Measurements from ENCODE around the gene ZNF48.

ZNF48 gene

GRCh38 chr16:30418350-30419181 lies 23.3 kb downstream of the ZNF48 start:
- Histone ChIP-seq H3K36me3 (ENCODE audit: control insufficient read depth in 2 of 2, insufficient read depth in 2 of 2, low read length in 2 of 2) (peaks cover 20 to 22% of the 10 kb centered on the region in 2 donors), H3K4me3 (ENCODE audit: low read length in 2 of 2) (peak overlapping the region; percentile 70 to 73), H3K9ac (ENCODE audit: low read depth in 1 of 2, low read length in 2 of 2) (peak overlapping the region; percentile 72 to 82), H3K9me3 (ENCODE audit: control insufficient read depth in 2 of 2, low read length in 2 of 2) (no peaks in the 10 kb centered on the region), H3K27me3 (ENCODE audit: control insufficient read depth in 2 of 2, insufficient read depth in 2 of 2, low read length in 2 of 2) (no peaks in the 10 kb centered on the region), H3K27ac (ENCODE audit: low read depth in 2 of 2, low read length in 2 of 2) (peak overlapping the region; percentile 88 to 90), H3K4me1 (ENCODE audit: control insufficient read depth in 2 of 2, insufficient read depth in 2 of 2, low read length in 2 of 2) (peaks cover 9 to 15% of the 10 kb centered on the region in 2 donors)

GRCh38 chr16:30421010-30421409 lies 25.8 kb downstream of the ZNF48 start:
- H3K4me3 ChIP-seq (ENCODE audit: low read length in 2 of 2) = no peak overlapping the region
- no peak overlapping the region for H3K27ac ChIP-seq (ENCODE audit: low read depth in 2 of 2, low read length in 2 of 2)
- no peak overlapping the region for H3K9ac ChIP-seq (ENCODE audit: low read depth in 1 of 2, low read length in 2 of 2)
- no peaks in the 10 kb centered on the region for H3K27me3 ChIP-seq (ENCODE audit: control insufficient read depth in 2 of 2, insufficient read depth in 2 of 2, low read length in 2 of 2)
- peaks cover 9 to 15% of the 10 kb centered on the region in 2 donors for H3K4me1 ChIP-seq (ENCODE audit: control insufficient read depth in 2 of 2, insufficient read depth in 2 of 2, low read length in 2 of 2)
- no peaks in the 10 kb centered on the region for H3K9me3 ChIP-seq (ENCODE audit: control insufficient read depth in 2 of 2, low read length in 2 of 2)
- peaks cover 28 to 35% of the 10 kb centered on the region in 2 donors for H3K36me3 ChIP-seq (ENCODE audit: control insufficient read depth in 2 of 2, insufficient read depth in 2 of 2, low read length in 2 of 2)

- H3K27me3 ChIP-seq (ENCODE audit: control insufficient read depth in 2 of 2, insufficient read depth in 2 of 2, low read length in 2 of 2) = no peaks in the 10 kb centered on the region
- H3K4me1 ChIP-seq (ENCODE audit: control insufficient read depth in 2 of 2, insufficient read depth in 2 of 2, low read length in 2 of 2) = peaks cover 16 to 18% of the 10 kb centered on the region in 2 donors
- peaks cover 11 to 29% of the 10 kb centered on the region in 2 donors for H3K36me3 ChIP-seq (ENCODE audit: control insufficient read depth in 2 of 2, insufficient read depth in 2 of 2, low read length in 2 of 2)
- no peak overlapping the region for H3K4me3 ChIP-seq (ENCODE audit: low read length in 2 of 2)
- no peak overlapping the region for H3K27ac ChIP-seq (ENCODE audit: low read depth in 2 of 2, low read length in 2 of 2)
- H3K9me3 ChIP-seq (ENCODE audit: control insufficient read depth in 2 of 2, low read length in 2 of 2) = no peaks in the 10 kb centered on the region
- no peak overlapping the region for H3K9ac ChIP-seq (ENCODE audit: low read depth in 1 of 2, low read length in 2 of 2)
Observed at GRCh38 chr16:30428055-30428454, 32.8 kb downstream of the ZNF48 start.

- peak overlapping the region; percentile 74 to 90 for H3K4me3 ChIP-seq (ENCODE audit: low read length in 2 of 2)
- peaks cover 16 to 18% of the 10 kb centered on the region in 2 donors for H3K4me1 ChIP-seq (ENCODE audit: control insufficient read depth in 2 of 2, insufficient read depth in 2 of 2, low read length in 2 of 2)
- no peaks in the 10 kb centered on the region for H3K9me3 ChIP-seq (ENCODE audit: control insufficient read depth in 2 of 2, low read length in 2 of 2)
- H3K27ac ChIP-seq (ENCODE audit: low read depth in 2 of 2, low read length in 2 of 2) = peak overlapping the region; percentile 87 to 91
- H3K27me3 ChIP-seq (ENCODE audit: control insufficient read depth in 2 of 2, insufficient read depth in 2 of 2, low read length in 2 of 2) = no peaks in the 10 kb centered on the region
- H3K9ac ChIP-seq (ENCODE audit: low read depth in 1 of 2, low read length in 2 of 2) = peak overlapping the region; percentile 81 to 83
- H3K36me3 ChIP-seq (ENCODE audit: control insufficient read depth in 2 of 2, insufficient read depth in 2 of 2, low read length in 2 of 2) = peaks cover 3 to 18% of the 10 kb centered on the region in 2 donors
Observed at GRCh38 chr16:30429418-30429677, 34.1 kb downstream of the ZNF48 start.

- Histone ChIP-seq H3K36me3 (ENCODE audit: control insufficient read depth in 2 of 2, insufficient read depth in 2 of 2, low read length in 2 of 2) (peaks cover 2 to 13% of the 10 kb centered on the region in 2 donors), H3K9ac (ENCODE audit: low read depth in 1 of 2, low read length in 2 of 2) (peak within 1 kb of the TSS; percentile 81 to 83), H3K27ac (ENCODE audit: low read depth in 2 of 2, low read length in 2 of 2) (peak within 1 kb of the TSS; percentile 87 to 91), H3K4me3 (ENCODE audit: low read length in 2 of 2) (peak within 1 kb of the TSS; percentile 74 to 90), H3K27me3 (ENCODE audit: control insufficient read depth in 2 of 2, insufficient read depth in 2 of 2, low read length in 2 of 2) (no peaks in the 10 kb centered on the region), H3K4me1 (ENCODE audit: control insufficient read depth in 2 of 2, insufficient read depth in 2 of 2, low read length in 2 of 2) (peaks cover 16 to 18% of the 10 kb centered on the region in 2 donors), H3K9me3 (ENCODE audit: control insufficient read depth in 2 of 2, low read length in 2 of 2) (no peaks in the 10 kb centered on the region)
Observed at GRCh38 chr16:30429678-30430427, 34.6 kb downstream of the ZNF48 start, which contains the start of gene DCTPP1. TSS of gene DCTPP1 (minus strand) at chr16:30430030. CDS start at chr16:30429980, 50 bp downstream.

GRCh38 chr16:30430428-30430970 lies 35.3 kb downstream of the ZNF48 start:
- no peaks in the 10 kb centered on the region for H3K27me3 ChIP-seq (ENCODE audit: control insufficient read depth in 2 of 2, insufficient read depth in 2 of 2, low read length in 2 of 2)
- H3K9ac ChIP-seq (ENCODE audit: low read depth in 1 of 2, low read length in 2 of 2) = peak overlapping the region; percentile 67 to 83
- H3K27ac ChIP-seq (ENCODE audit: low read depth in 2 of 2, low read length in 2 of 2) = peak overlapping the region; percentile 71 to 74
- H3K4me3 ChIP-seq (ENCODE audit: low read length in 2 of 2) = peak overlapping the region; percentile 74 to 90
- peaks cover 2 to 13% of the 10 kb centered on the region in 2 donors for H3K36me3 ChIP-seq (ENCODE audit: control insufficient read depth in 2 of 2, insufficient read depth in 2 of 2, low read length in 2 of 2)
- no peaks in the 10 kb centered on the region for H3K9me3 ChIP-seq (ENCODE audit: control insufficient read depth in 2 of 2, low read length in 2 of 2)
- H3K4me1 ChIP-seq (ENCODE audit: control insufficient read depth in 2 of 2, insufficient read depth in 2 of 2, low read length in 2 of 2) = peaks cover 16 to 18% of the 10 kb centered on the region in 2 donors

- Histone ChIP-seq H3K4me3 (ENCODE audit: low read length in 2 of 2) (no peak overlapping the region), H3K9ac (ENCODE audit: low read depth in 1 of 2, low read length in 2 of 2) (no peak overlapping the region), H3K36me3 (ENCODE audit: control insufficient read depth in 2 of 2, insufficient read depth in 2 of 2, low read length in 2 of 2) (no peaks in the 10 kb centered on the region), H3K9me3 (ENCODE audit: control insufficient read depth in 2 of 2, low read length in 2 of 2) (no peaks in the 10 kb centered on the region), H3K4me1 (ENCODE audit: control insufficient read depth in 2 of 2, insufficient read depth in 2 of 2, low read length in 2 of 2) (peaks cover 6 to 12% of the 10 kb centered on the region in 2 donors), H3K27ac (ENCODE audit: low read depth in 2 of 2, low read length in 2 of 2) (no peak overlapping the region), H3K27me3 (ENCODE audit: control insufficient read depth in 2 of 2, insufficient read depth in 2 of 2, low read length in 2 of 2) (no peaks in the 10 kb centered on the region)
Observed at GRCh38 chr16:30434852-30435251, 39.6 kb downstream of the ZNF48 start.

GRCh38 chr16:30437511-30438046 lies 42.4 kb downstream of the ZNF48 start:
- Histone ChIP-seq H3K27ac (ENCODE audit: low read depth in 2 of 2, low read length in 2 of 2) (no peak overlapping the region), H3K36me3 (ENCODE audit: control insufficient read depth in 2 of 2, insufficient read depth in 2 of 2, low read length in 2 of 2) (no peaks in the 10 kb centered on the region), H3K27me3 (ENCODE audit: control insufficient read depth in 2 of 2, insufficient read depth in 2 of 2, low read length in 2 of 2) (no peaks in the 10 kb centered on the region), H3K9ac (ENCODE audit: low read depth in 1 of 2, low read length in 2 of 2) (no peak overlapping the region), H3K4me3 (ENCODE audit: low read length in 2 of 2) (no peak overlapping the region), H3K4me1 (ENCODE audit: control insufficient read depth in 2 of 2, insufficient read depth in 2 of 2, low read length in 2 of 2) (peaks cover 0 to 8% of the 10 kb centered on the region in 2 donors), H3K9me3 (ENCODE audit: control insufficient read depth in 2 of 2, low read length in 2 of 2) (no peaks in the 10 kb centered on the region)

GRCh38 chr16:30438835-30439234 lies 43.6 kb downstream of the ZNF48 start:
- H3K9ac ChIP-seq (ENCODE audit: low read depth in 1 of 2, low read length in 2 of 2) = no peak overlapping the region
- no peaks in the 10 kb centered on the region for H3K9me3 ChIP-seq (ENCODE audit: control insufficient read depth in 2 of 2, low read length in 2 of 2)
- H3K4me3 ChIP-seq (ENCODE audit: low read length in 2 of 2) = no peak overlapping the region
- no peak overlapping the region for H3K27ac ChIP-seq (ENCODE audit: low read depth in 2 of 2, low read length in 2 of 2)
- peaks cover 0 to 8% of the 10 kb centered on the region in 2 donors for H3K4me1 ChIP-seq (ENCODE audit: control insufficient read depth in 2 of 2, insufficient read depth in 2 of 2, low read length in 2 of 2)
- H3K27me3 ChIP-seq (ENCODE audit: control insufficient read depth in 2 of 2, insufficient read depth in 2 of 2, low read length in 2 of 2) = no peaks in the 10 kb centered on the region
- peaks cover 4 to 8% of the 10 kb centered on the region in 2 donors for H3K36me3 ChIP-seq (ENCODE audit: control insufficient read depth in 2 of 2, insufficient read depth in 2 of 2, low read length in 2 of 2)

All from mucosa of rectum (tissue), 2 donors.